Hepatocyte (in vitro differentiated cells): ENCODE measurements around the gene TRIM9.

Source experiments
- EZH2 ChIP-seq: fragments of 200-600 bp; sonication (generic); IDR thresholded peaks from 2 replicates; pipeline ENCODE4 v1.6.1; 2016; ENCODE audit warnings: antibody characterized with exemption, mild to moderate bottlenecking, borderline replicate concordance
- EZH2phosphoT487 ChIP-seq: fragments of 200-600 bp; sonication (generic); IDR thresholded peaks from one replicate; pipeline ENCODE4 v1.6.1; 2018; ENCODE audit warnings: antibody characterized with exemption, mild to moderate bottlenecking, low read depth, moderate library complexity; ENCODE audit not compliant: unreplicated experiment, severe bottlenecking
- TF ChIP-seq, protein P1 (sequence below): fragments of 200-600 bp; sonication (generic); IDR thresholded peaks from 2 replicates; pipeline ENCODE4 v1.5.1; 2016; ENCODE audit warnings: antibody characterized with exemption, mild to moderate bottlenecking; ENCODE audit not compliant: poor library complexity

DNA sequence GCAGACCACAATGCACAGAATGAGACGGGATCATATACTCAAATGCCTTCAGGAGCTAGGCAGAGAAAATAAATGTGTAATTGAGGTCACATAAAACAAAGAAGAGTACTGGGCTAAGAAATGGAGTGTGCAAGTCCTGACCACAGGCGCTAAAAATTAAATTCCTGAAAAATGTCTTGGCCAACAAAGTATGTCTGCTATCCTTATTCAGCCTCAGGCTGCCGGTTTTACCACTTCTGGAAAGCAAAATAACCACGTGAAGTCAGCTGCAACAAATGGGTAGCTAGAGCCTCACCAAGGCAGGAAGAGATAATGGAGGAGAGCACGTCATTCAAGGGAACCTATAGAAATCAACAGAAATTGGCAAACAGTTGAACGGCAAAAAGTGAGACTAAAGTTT is 153.8 kb downstream of the TRIM9 start:
- TF ChIP-seq EZH2 (no peak), EZH2phosphoT487 (no peak)
- TF ChIP-seq, protein P1, sequence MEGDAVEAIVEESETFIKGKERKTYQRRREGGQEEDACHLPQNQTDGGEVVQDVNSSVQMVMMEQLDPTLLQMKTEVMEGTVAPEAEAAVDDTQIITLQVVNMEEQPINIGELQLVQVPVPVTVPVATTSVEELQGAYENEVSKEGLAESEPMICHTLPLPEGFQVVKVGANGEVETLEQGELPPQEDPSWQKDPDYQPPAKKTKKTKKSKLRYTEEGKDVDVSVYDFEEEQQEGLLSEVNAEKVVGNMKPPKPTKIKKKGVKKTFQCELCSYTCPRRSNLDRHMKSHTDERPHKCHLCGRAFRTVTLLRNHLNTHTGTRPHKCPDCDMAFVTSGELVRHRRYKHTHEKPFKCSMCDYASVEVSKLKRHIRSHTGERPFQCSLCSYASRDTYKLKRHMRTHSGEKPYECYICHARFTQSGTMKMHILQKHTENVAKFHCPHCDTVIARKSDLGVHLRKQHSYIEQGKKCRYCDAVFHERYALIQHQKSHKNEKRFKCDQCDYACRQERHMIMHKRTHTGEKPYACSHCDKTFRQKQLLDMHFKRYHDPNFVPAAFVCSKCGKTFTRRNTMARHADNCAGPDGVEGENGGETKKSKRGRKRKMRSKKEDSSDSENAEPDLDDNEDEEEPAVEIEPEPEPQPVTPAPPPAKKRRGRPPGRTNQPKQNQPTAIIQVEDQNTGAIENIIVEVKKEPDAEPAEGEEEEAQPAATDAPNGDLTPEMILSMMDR = no peak
